A549 (cell line): ENCODE data around the gene C11orf91.
A peak's percentile ranks its signal among the peaks of the same experiment; 100 is the strongest.

ENCODE experiments used
- CHD2 ChIP-seq: fragments of 150-350 bp; IDR thresholded peaks from 2 replicates; pipeline ENCODE4 v1.6.1; 2014; ENCODE audit warnings: low read length; ENCODE audit not compliant: partially characterized antibody
- EHMT2 ChIP-seq: fragments of 200-600 bp; sonication (generic); IDR thresholded peaks from 2 replicates; pipeline ENCODE4 v1.6.1; 2016; ENCODE audit warnings: antibody characterized with exemption, low read depth, mild to moderate bottlenecking, moderate library complexity
- EP300 ChIP-seq, 2 experiments: fragments of >200 bp; sonication (Bioruptor Twin); formaldehyde crosslinking; IDR thresholded peaks; 2 replicates in 1 of 2; 3 replicates in 1 of 2; pipeline ENCODE4 v1.6.1; 2016 to 2017
- HOXA7 ChIP-seq: fragments of 250-450 bp; sonication (Bioruptor Pico); IDR thresholded peaks from 2 replicates; pipeline ENCODE4 v1.5.0; 2020; ENCODE audit warnings: mild to moderate bottlenecking, moderate library complexity
- POLR2A ChIP-seq: IDR thresholded peaks from 2 replicates; pipeline ENCODE4 v1.6.1; 2012; ENCODE audit warnings: mild to moderate bottlenecking, low read length
- RAD21 ChIP-seq, 2 experiments: fragments of >200 bp in 1 of 2; sonication (Bioruptor Twin) in 1 of 2; formaldehyde crosslinking in 1 of 2; IDR thresholded peaks in 1 of 2; conservative IDR thresholded peaks in 1 of 2; 2 replicates in 1 of 2; 3 replicates in 1 of 2; pipeline ENCODE4 v1.6.1; 2012 to 2018; ENCODE audit warnings: inconsistent platforms in 1 of 2
- SMC3 ChIP-seq: fragments of >200 bp; sonication (Bioruptor Twin); formaldehyde crosslinking; IDR thresholded peaks from 3 replicates; pipeline ENCODE4 v1.6.1; 2018; ENCODE audit warnings: inconsistent platforms
- TP53 ChIP-seq: fragments of 250-450 bp; sonication (Bioruptor Pico); IDR thresholded peaks from 2 replicates; pipeline ENCODE4 v1.5.0; 2021; ENCODE audit warnings: mild to moderate bottlenecking, moderate library complexity
- ZC3H11A ChIP-seq: fragments of 450-650 bp; IDR thresholded peaks from 2 replicates; pipeline ENCODE4 v1.6.1; 2014; ENCODE audit warnings: antibody characterized with exemption, mild to moderate bottlenecking
- ZFP36 ChIP-seq: fragments of 450-650 bp; IDR thresholded peaks from 2 replicates; pipeline ENCODE4 v1.6.1; 2014; ENCODE audit warnings: borderline replicate concordance; ENCODE audit not compliant: partially characterized antibody
- TF ChIP-seq, protein P1 (sequence below): fragments of >200 bp; sonication (Bioruptor Twin); formaldehyde crosslinking; IDR thresholded peaks from 3 replicates; pipeline ENCODE4 v1.5.1; 2016
- TF ChIP-seq, protein P2 (sequence below): fragments of 150-350 bp; IDR thresholded peaks from 2 replicates; pipeline ENCODE4 v1.6.1; 2014; ENCODE audit warnings: low read depth, mild to moderate bottlenecking, low read length
- TF ChIP-seq, protein P3 (sequence below): IDR thresholded peaks from 2 replicates; pipeline ENCODE4 v1.6.1; 2012
- TF ChIP-seq, protein P4 (sequence below): fragments of 250-450 bp; sonication (Bioruptor Pico); IDR thresholded peaks from 2 replicates; pipeline ENCODE4 v1.5.0; 2021; ENCODE audit warnings: mild to moderate bottlenecking, moderate library complexity, borderline replicate concordance

DNA sequence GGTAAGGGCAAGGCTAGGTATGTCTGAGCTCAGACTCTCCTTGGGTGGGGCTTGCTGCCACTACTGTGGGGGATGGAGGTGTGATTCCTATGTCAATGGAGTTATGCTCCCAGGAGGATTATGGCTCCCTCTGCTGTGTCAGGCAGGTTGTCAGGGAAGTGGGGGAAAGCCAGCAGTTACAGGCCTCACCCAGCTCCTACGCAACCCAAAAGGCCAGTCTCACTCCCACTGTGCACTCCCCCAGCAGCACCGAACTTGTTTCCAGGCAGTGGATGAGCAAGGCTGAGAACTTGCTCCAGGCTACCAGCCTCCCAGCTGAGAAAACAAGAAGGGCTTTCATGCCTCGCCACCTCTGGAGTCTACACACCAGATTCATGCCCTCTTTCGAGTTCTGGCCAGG is 18.2 kb downstream of the C11orf91 start:
- TF ChIP-seq ZC3H11A: no peak
- TF ChIP-seq ZFP36: no peak
- TF ChIP-seq, protein P1, sequence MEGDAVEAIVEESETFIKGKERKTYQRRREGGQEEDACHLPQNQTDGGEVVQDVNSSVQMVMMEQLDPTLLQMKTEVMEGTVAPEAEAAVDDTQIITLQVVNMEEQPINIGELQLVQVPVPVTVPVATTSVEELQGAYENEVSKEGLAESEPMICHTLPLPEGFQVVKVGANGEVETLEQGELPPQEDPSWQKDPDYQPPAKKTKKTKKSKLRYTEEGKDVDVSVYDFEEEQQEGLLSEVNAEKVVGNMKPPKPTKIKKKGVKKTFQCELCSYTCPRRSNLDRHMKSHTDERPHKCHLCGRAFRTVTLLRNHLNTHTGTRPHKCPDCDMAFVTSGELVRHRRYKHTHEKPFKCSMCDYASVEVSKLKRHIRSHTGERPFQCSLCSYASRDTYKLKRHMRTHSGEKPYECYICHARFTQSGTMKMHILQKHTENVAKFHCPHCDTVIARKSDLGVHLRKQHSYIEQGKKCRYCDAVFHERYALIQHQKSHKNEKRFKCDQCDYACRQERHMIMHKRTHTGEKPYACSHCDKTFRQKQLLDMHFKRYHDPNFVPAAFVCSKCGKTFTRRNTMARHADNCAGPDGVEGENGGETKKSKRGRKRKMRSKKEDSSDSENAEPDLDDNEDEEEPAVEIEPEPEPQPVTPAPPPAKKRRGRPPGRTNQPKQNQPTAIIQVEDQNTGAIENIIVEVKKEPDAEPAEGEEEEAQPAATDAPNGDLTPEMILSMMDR: no peak; the same call in 1 of the 3 replicates
- TF ChIP-seq HOXA7: no peak
- TF ChIP-seq EHMT2: no peak
- TF ChIP-seq, protein P2, sequence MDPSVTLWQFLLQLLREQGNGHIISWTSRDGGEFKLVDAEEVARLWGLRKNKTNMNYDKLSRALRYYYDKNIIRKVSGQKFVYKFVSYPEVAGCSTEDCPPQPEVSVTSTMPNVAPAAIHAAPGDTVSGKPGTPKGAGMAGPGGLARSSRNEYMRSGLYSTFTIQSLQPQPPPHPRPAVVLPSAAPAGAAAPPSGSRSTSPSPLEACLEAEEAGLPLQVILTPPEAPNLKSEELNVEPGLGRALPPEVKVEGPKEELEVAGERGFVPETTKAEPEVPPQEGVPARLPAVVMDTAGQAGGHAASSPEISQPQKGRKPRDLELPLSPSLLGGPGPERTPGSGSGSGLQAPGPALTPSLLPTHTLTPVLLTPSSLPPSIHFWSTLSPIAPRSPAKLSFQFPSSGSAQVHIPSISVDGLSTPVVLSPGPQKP: no peak
- peak; percentile 33 to 53; a peak in 3 of 5 replicates for TF ChIP-seq RAD21 (conservative IDR thresholded peaks at IDR 0.05 in 1 of 2, IDR thresholded peaks at IDR 0.05 in 1 of 2)
- no peak for TF ChIP-seq EP300 (IDR thresholded peaks at IDR 0.05)
- TF ChIP-seq TP53 (CRISPR knock-in tag): no peak
- TF ChIP-seq CHD2: no peak
- peak; percentile 34; the same call in 1 of the 3 replicates for TF ChIP-seq SMC3
- TF ChIP-seq, protein P3, sequence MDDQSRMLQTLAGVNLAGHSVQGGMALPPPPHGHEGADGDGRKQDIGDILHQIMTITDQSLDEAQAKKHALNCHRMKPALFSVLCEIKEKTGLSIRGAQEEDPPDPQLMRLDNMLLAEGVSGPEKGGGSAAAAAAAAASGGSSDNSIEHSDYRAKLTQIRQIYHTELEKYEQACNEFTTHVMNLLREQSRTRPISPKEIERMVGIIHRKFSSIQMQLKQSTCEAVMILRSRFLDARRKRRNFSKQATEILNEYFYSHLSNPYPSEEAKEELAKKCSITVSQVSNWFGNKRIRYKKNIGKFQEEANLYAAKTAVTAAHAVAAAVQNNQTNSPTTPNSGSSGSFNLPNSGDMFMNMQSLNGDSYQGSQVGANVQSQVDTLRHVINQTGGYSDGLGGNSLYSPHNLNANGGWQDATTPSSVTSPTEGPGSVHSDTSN: no peak
- TF ChIP-seq POLR2A: no peak
- TF ChIP-seq, protein P4, sequence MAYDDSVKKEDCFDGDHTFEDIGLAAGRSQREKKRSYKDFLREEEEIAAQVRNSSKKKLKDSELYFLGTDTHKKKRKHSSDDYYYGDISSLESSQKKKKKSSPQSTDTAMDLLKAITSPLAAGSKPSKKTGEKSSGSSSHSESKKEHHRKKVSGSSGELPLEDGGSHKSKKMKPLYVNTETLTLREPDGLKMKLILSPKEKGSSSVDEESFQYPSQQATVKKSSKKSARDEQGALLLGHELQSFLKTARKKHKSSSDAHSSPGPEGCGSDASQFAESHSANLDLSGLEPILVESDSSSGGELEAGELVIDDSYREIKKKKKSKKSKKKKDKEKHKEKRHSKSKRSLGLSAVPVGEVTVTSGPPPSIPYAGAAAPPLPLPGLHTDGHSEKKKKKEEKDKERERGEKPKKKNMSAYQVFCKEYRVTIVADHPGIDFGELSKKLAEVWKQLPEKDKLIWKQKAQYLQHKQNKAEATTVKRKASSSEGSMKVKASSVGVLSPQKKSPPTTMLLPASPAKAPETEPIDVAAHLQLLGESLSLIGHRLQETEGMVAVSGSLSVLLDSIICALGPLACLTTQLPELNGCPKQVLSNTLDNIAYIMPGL (CRISPR knock-in tag): no peak
